HepG2 (cell line): ENCODE measurements around the gene PUS1. TPM values are rescaled to one million over a fixed set of nuclear protein-coding genes. Genes with fewer than 3 reads are reported as not detected.

Source experiments
- AKAP8 ChIP-seq: sonication (generic); formaldehyde crosslinking; IDR thresholded peaks from 2 replicates; pipeline ENCODE4 v1.5.1; 2020; ENCODE audit warnings: mild to moderate bottlenecking, missing genetic modification reagents
- BCL6 ChIP-seq: IDR thresholded peaks from 2 replicates; pipeline ENCODE4 v1.6.1; 2016; ENCODE audit warnings: missing genetic modification reagents, missing compliant biosample characterization
- HOXA3 ChIP-seq: sonication (generic); formaldehyde crosslinking; IDR thresholded peaks from 2 replicates; pipeline ENCODE4 v1.5.0; 2020; ENCODE audit warnings: missing genetic modification reagents
- HOXD1 ChIP-seq: sonication (generic); formaldehyde crosslinking; IDR thresholded peaks from 2 replicates; pipeline ENCODE4 v1.5.0; 2020; ENCODE audit warnings: missing genetic modification reagents
- NCOR1 ChIP-seq: fragments of 200-600 bp; sonication (generic); IDR thresholded peaks from 2 replicates; pipeline ENCODE4 v1.7.0; 2017; ENCODE audit warnings: antibody characterized with exemption, low read length, borderline replicate concordance
- SKI ChIP-seq: fragments of 450-650 bp; IDR thresholded peaks from one replicate; pipeline ENCODE4 v1.6.1; 2018; ENCODE audit warnings: mild to moderate bottlenecking; ENCODE audit not compliant: partially characterized antibody
- THAP11 ChIP-seq: IDR thresholded peaks from 2 replicates; pipeline ENCODE4 v1.6.1; 2016; ENCODE audit warnings: missing biosample characterization, missing genetic modification reagents
- WIZ ChIP-seq: sonication (generic); formaldehyde crosslinking; IDR thresholded peaks from 2 replicates; pipeline ENCODE4 v1.5.1; 2020; ENCODE audit warnings: mild to moderate bottlenecking, missing genetic modification reagents
- XBP1 ChIP-seq: sonication (generic); formaldehyde crosslinking; IDR thresholded peaks from 2 replicates; pipeline ENCODE4 v1.5.0; 2020; ENCODE audit warnings: missing genetic modification reagents
- ZNF333 ChIP-seq: sonication (generic); formaldehyde crosslinking; IDR thresholded peaks from 2 replicates; pipeline ENCODE4 v1.4.0; 2020; ENCODE audit warnings: mild to moderate bottlenecking, missing genetic modification reagents, borderline replicate concordance
- ZNF678 ChIP-seq: sonication (generic); formaldehyde crosslinking; IDR thresholded peaks from 2 replicates; pipeline ENCODE4 v1.4.0; 2020; ENCODE audit warnings: mild to moderate bottlenecking, missing genetic modification reagents
- polyA plus RNA-seq, 8 experiments: library from polyadenylated mRNA; depleted of rRNA in 3 of 8; stranded (reverse) in 7 of 8; unstranded in 1 of 8; fragments of >200 nt; fragmentation: Illumina TruSeq in 4 of 8; extraction: Trizol in 4 of 8; gene quantifications; 2 replicates each; pipeline versions ENCODE4 v1.2.1 to v1.2.3, GENCODE V29; 2011 to 2016; ENCODE audit warnings: low read depth in 4 of 8, missing spikeins in 1 of 8, mixed read lengths in 1 of 8; ENCODE audit not compliant: insufficient read depth in 1 of 8
- total RNA-seq, 5 experiments: library from RNA; depleted of rRNA; stranded (reverse); fragments of >200 nt; fragmentation: Illumina TruSeq; extraction: Trizol; gene quantifications; 2 replicates each; pipeline ENCODE4 v1.2.3, GENCODE V29; 2016; ENCODE audit warnings: low read depth in 1 of 5
- TF ChIP-seq, protein P1 (sequence below): sonication (generic); formaldehyde crosslinking; IDR thresholded peaks from 2 replicates; pipeline ENCODE4 v1.4.0; 2020; ENCODE audit warnings: missing genetic modification reagents
- TF ChIP-seq, protein P2 (sequence below): sonication (generic); formaldehyde crosslinking; IDR thresholded peaks from 2 replicates; pipeline ENCODE4 v1.4.0; 2020; ENCODE audit warnings: missing genetic modification reagents
- TF ChIP-seq, protein P3 (sequence below): IDR thresholded peaks from 2 replicates; pipeline ENCODE4 v1.6.1; 2016; ENCODE audit warnings: missing compliant biosample characterization, missing genetic modification reagents, borderline replicate concordance
- TF ChIP-seq, protein P4 (sequence below): sonication (generic); formaldehyde crosslinking; IDR thresholded peaks from 2 replicates; pipeline ENCODE4 v1.8.0; 2023; ENCODE audit warnings: mild to moderate bottlenecking, missing genetic modification reagents
- TF ChIP-seq, protein P5 (sequence below): IDR thresholded peaks from 2 replicates; pipeline ENCODE4 v1.4.0; 2020; ENCODE audit warnings: mild to moderate bottlenecking, missing genetic modification reagents

PUS1 gene
- total and polyA plus RNA-seq, 2 of the 13 experiments (the other 11 are each of a cell fraction or from before 2014, with no cell fraction given) = 19.2 to 24.7 TPM

DNA sequence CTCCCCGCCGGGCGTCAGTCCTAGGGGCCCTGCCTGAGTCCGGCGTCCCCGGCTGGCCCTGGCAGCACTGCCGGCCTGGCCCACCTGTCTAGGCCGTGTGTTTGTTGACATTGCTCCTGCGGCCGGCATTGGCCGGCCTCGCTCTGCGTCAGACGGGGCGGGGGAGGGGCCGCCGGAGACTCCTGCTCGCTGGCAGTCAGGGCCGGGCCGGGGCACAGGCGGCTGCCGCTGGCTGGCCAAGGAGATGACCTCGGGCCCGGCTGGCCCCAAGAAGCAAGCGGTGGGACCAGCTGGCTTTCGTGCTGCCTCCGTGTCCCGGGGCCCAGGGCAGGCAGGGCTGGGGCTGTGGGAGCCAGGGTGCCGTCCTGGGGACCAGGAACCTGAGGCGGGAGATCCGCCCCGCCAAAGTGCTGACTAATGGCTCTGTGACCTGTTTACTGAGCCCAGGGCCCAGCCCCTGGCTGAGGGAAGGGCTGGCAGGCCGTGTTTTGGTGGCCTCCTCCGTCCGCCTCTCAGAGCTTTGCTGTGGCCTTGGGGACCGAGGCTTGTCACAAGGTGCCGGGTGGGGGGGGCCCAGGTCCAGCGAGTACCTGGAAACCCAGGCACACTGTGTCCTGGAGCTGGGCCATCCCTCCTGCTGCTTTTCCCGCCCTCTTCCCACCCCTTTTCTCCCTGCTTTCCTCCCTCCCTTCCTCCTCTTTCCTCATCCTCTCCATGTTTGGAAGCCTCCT, 32.8 kb upstream of the PUS1 start (continued):
- TF ChIP-seq, protein P1, sequence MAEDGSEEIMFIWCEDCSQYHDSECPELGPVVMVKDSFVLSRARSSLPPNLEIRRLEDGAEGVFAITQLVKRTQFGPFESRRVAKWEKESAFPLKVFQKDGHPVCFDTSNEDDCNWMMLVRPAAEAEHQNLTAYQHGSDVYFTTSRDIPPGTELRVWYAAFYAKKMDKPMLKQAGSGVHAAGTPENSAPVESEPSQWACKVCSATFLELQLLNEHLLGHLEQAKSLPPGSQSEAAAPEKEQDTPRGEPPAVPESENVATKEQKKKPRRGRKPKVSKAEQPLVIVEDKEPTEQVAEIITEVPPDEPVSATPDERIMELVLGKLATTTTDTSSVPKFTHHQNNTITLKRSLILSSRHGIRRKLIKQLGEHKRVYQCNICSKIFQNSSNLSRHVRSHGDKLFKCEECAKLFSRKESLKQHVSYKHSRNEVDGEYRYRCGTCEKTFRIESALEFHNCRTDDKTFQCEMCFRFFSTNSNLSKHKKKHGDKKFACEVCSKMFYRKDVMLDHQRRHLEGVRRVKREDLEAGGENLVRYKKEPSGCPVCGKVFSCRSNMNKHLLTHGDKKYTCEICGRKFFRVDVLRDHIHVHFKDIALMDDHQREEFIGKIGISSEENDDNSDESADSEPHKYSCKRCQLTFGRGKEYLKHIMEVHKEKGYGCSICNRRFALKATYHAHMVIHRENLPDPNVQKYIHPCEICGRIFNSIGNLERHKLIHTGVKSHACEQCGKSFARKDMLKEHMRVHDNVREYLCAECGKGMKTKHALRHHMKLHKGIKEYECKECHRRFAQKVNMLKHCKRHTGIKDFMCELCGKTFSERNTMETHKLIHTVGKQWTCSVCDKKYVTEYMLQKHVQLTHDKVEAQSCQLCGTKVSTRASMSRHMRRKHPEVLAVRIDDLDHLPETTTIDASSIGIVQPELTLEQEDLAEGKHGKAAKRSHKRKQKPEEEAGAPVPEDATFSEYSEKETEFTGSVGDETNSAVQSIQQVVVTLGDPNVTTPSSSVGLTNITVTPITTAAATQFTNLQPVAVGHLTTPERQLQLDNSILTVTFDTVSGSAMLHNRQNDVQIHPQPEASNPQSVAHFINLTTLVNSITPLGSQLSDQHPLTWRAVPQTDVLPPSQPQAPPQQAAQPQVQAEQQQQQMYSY (CRISPR knock-in tag) = peak; percentile 61
- TF ChIP-seq SKI (peak; percentile 89), AKAP8 (0 out of 2 replicates have a peak, but pooled peaks have one; percentile 47), BCL6 (CRISPR knock-in tag) (0 out of 2 replicates have a peak, but pooled peaks have one; percentile 33), ZNF333 (CRISPR knock-in tag) (0 out of 2 replicates have a peak, but pooled peaks have one; percentile 31), THAP11 (peak; percentile 68), NCOR1 (no peak), XBP1 (no peak), ZNF678 (0 out of 2 replicates have a peak, but pooled peaks have one; percentile 34), HOXD1 (CRISPR knock-in tag) (peak; percentile 73; the same call in 1 of the 2 replicates), HOXA3 (CRISPR knock-in tag) (0 out of 2 replicates have a peak, but pooled peaks have one; percentile 6), WIZ (no peak)
- TF ChIP-seq, protein P2, sequence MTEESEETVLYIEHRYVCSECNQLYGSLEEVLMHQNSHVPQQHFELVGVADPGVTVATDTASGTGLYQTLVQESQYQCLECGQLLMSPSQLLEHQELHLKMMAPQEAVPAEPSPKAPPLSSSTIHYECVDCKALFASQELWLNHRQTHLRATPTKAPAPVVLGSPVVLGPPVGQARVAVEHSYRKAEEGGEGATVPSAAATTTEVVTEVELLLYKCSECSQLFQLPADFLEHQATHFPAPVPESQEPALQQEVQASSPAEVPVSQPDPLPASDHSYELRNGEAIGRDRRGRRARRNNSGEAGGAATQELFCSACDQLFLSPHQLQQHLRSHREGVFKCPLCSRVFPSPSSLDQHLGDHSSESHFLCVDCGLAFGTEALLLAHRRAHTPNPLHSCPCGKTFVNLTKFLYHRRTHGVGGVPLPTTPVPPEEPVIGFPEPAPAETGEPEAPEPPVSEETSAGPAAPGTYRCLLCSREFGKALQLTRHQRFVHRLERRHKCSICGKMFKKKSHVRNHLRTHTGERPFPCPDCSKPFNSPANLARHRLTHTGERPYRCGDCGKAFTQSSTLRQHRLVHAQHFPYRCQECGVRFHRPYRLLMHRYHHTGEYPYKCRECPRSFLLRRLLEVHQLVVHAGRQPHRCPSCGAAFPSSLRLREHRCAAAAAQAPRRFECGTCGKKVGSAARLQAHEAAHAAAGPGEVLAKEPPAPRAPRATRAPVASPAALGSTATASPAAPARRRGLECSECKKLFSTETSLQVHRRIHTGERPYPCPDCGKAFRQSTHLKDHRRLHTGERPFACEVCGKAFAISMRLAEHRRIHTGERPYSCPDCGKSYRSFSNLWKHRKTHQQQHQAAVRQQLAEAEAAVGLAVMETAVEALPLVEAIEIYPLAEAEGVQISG = peak; percentile 54
- TF ChIP-seq, protein P3, sequence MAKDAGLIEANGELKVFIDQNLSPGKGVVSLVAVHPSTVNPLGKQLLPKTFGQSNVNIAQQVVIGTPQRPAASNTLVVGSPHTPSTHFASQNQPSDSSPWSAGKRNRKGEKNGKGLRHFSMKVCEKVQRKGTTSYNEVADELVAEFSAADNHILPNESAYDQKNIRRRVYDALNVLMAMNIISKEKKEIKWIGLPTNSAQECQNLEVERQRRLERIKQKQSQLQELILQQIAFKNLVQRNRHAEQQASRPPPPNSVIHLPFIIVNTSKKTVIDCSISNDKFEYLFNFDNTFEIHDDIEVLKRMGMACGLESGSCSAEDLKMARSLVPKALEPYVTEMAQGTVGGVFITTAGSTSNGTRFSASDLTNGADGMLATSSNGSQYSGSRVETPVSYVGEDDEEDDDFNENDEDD (CRISPR knock-in tag) = peak; percentile 29; the same call in 1 of the 2 replicates
- TF ChIP-seq, protein P4, sequence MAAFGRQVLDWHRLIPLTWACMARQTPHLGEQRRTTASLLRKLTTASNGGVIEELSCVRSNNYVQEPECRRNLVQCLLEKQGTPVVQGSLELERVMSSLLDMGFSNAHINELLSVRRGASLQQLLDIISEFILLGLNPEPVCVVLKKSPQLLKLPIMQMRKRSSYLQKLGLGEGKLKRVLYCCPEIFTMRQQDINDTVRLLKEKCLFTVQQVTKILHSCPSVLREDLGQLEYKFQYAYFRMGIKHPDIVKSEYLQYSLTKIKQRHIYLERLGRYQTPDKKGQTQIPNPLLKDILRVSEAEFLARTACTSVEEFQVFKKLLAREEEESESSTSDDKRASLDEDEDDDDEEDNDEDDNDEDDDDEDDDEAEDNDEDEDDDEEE = 0 out of 2 replicates have a peak, but pooled peaks have one; percentile 31
- TF ChIP-seq, protein P5, sequence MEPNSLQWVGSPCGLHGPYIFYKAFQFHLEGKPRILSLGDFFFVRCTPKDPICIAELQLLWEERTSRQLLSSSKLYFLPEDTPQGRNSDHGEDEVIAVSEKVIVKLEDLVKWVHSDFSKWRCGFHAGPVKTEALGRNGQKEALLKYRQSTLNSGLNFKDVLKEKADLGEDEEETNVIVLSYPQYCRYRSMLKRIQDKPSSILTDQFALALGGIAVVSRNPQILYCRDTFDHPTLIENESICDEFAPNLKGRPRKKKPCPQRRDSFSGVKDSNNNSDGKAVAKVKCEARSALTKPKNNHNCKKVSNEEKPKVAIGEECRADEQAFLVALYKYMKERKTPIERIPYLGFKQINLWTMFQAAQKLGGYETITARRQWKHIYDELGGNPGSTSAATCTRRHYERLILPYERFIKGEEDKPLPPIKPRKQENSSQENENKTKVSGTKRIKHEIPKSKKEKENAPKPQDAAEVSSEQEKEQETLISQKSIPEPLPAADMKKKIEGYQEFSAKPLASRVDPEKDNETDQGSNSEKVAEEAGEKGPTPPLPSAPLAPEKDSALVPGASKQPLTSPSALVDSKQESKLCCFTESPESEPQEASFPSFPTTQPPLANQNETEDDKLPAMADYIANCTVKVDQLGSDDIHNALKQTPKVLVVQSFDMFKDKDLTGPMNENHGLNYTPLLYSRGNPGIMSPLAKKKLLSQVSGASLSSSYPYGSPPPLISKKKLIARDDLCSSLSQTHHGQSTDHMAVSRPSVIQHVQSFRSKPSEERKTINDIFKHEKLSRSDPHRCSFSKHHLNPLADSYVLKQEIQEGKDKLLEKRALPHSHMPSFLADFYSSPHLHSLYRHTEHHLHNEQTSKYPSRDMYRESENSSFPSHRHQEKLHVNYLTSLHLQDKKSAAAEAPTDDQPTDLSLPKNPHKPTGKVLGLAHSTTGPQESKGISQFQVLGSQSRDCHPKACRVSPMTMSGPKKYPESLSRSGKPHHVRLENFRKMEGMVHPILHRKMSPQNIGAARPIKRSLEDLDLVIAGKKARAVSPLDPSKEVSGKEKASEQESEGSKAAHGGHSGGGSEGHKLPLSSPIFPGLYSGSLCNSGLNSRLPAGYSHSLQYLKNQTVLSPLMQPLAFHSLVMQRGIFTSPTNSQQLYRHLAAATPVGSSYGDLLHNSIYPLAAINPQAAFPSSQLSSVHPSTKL (CRISPR knock-in tag) = peak; percentile 47; the same call in 1 of the 2 replicates
